AML-193 (cell line): ENCODE data around the gene SOBP.

Experiments used
- DNase-seq, 2 experiments: peaks; one replicate each; lab custom pipeline; 2025; lab: John Stamatoyannopoulos, UW

Gene SOBP

DNA sequence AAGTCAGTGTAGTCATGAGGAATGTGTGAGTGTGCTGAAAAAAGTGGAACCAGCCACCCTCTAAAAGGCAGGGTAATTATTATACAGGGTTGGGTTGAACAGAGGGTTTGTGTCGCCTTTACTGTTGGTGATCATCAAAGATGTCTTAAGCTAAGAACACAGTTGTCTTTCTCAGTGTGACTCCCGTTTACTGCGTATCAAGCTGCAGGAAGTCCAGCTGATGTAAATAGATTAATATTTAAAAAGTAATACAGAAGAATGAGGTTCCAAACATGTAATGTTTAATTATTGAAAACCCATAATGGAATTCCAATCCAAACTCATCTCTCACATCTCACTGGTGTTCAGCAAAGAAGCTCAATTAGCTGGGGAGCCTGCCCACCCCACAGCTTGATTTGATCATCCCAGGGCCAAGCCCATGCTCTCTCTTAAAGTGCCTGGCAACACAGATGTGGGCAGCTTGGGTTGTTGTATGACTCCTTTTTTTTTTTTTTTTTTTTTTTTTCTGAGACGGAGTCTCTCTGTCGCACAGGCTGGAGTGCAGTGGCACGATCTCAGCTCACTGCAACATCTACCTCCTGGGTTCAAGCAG is 127.5 kb downstream of the SOBP start:
- no peak for DNase-seq

DNA sequence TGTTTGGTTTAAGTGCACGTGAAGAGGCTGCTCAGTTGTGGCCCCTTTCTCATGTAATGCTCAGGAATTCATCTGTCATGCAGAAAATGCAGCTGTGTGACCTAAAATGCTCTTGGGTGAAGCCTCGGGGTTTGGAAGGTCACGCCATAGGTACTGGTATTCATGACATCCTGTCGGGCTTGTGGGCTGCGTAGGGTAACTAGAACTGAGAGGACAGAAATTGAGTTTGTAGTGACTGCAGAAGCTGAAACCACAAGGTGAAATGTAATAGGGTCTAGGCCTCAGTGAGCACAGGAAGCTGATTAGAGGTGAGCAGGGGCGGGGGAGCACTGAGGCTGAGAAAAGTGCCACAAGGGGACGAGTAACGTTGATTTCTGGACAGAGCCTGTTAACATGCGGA is 128.8 kb downstream of the SOBP start:
- DNase-seq: no peak

DNA sequence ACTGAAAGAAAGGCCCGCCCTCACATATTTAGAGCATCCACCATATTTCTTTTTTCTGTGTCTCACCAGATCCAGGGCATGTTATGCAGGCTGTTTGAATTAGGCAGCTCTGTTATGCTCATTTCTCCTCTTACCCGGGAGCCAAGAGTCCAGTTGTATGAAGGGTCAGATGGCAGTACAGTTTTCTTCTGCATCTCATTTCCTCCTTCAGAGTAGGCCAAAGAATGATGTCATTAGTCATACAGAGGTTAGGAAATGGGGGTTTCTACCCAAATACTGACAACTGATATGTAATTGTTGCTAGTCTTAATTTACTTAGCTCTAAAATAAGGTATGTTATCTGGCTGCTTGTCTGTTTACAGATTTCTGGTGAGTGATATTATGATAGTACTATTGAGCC is 130.8 kb downstream of the SOBP start:
- DNase-seq: no peak

DNA sequence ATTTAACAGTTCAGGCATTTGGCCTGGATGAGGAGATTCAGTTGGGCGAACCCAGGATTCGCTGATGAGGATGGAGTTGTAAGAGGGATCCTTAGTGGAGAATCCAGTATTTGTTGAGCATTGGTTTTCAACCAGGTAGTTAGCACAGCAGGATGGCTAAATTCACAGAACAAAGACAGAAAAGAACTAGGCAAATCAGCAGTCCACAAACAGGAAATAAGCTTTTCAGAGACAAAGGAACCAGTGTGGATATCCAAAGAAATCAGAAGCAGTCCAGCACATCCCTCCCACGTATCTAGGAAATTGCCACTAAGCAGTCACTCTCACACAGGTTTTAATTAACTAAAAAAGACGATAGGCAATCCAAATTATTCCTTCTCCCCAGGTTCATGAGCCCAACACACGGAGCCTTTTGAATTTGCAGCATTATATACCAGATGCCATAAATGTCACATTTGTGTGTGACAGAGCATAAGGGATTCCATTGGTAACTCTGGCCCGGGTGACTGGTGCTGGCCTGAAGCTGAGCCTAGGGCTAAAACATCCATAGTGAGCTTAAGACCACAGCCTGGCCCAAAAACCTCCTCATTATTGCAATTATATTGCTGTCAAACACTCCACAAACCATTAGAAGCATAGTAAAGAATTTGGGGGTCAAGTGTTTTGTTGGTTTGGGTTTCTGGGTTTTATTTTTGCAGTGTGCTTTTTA is 131.5 kb downstream of the SOBP start:
- no peak for DNase-seq

DNA sequence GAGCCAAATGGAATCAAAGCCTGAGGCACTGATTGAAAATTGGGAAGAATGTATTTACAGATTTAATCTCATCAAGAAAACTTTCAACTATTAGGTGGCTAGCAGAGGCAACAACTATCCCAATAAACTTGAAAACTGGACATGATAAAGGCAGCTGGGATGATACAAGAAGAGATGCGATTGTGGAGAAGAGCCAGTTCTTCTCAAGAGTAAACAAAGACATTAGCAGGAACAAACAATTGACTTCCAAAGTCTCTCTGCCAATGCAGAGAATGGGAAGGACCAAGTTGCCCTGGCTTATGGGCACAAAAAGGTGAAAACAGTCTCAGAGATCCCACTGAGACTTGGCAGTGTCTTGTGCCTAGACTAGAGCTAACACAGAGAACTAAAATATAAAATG is 132.4 kb downstream of the SOBP start:
- no peak for DNase-seq

DNA sequence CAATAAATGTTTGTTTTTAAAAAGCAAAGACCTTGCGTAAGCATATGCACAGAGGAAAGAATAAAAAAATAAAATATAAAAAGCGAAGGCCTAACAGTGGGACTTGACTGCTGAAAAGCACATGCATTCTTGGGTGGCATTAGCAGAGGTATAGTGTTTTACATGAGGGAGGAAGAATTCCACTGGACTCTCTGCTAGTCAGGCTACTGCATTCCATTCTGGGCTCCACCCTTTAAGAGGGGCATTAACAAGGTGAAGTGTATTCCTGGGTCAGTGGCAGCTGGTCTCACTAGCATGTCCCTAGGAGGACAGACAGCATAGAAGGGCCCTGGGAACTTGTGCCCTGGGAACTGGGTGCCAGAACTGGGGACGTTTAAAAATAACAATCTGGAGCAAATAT is 134.1 kb downstream of the SOBP start:
- DNase-seq: no peak

DNA sequence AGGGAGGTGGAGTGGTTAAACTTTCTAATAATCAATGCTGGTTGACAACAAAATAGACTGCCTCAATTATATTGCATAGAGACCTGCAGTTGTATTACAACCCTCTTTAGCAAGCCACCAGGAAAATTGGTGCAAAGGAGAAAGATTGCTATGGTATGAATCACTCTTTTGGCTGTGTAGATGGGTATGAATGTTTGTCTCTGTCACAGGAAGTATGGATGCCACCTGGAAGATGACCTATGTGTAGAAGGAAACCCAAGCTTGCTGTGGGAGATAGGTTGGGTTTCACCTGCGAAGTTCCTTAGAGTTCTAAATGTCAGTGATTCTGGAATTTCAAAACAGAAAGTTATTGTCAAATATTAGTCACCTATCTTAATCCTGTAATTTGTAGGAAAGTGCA is 134.6 kb downstream of the SOBP start:
- DNase-seq: no peak

DNA sequence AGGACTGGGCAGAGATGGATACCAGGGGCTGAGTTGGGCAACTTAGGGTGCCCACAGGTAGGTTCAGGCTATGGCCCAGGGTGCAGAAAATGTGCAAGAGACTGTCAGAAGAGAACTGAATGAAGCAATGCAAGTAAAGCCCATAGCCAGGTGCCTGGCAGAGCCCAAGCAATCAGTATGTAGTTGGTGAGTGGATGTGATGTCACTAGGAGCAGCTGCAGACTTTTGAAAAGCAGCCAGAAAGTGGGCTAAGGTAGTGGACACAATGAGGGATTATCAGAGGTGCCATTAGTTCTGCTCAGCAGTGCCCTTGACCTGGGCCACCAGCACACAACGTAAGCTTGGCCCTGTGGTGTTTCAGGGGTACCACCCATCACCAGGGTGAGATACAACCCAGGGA is 135.3 kb downstream of the SOBP start:
- no peak for DNase-seq

DNA sequence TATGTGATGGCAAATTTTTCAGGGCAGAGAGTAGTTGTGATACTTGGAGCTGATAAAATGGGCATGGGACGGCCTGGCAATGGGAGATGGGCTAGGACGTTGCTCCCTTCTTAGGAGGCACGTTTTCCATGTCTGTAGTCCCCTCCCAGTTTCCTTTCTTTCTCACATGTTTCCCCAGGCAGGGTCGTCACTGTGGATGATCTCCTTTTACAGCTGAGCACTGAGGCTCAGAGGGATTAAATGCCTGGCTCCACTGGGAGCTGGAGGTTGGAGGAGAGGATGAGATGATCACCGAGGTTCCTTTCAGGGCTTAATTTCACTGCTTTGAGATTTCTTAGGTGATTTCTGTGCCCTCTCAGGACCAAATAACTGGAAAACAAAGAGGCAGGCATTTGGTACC is 136.7 kb downstream of the SOBP start:
- no peak for DNase-seq

DNA sequence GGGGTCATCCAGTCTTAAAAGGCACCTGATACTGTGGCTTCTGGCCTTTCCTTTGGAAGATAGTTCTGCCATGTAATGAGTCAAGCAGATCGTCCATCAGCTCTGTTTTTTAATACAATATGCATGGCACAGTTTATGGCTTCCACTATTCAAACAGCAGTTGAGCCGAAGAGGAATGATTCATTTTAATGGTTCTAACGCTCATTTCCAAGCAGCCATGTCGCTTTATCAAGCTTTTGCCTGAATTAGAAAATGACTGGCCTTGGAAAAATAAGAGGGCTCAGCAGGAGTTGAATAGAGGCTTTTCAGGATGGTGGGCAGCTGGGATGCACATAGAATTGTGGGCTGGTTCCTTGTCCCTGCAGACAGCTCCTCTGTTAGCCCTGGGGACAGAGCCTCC is 138.1 kb downstream of the SOBP start:
- no peak for DNase-seq

DNA sequence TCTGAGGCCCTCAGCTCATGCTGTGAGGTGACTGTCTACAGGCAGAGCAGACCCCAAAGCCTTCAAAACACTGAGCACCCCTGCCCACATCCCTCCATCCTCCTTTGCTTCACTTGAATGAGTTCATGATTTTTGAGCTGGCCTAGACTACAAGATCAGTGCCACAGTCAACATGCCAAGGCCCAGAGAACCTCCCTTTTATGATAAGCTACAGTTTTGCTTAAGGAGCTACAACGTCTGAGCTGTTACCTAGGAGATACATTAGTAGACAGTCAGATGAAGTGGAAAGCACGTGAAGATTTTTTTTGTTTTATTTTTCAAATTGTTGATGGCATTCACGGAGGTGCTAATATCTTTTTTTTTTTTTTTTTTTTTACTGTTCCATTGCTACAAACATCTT is 139.0 kb downstream of the SOBP start:
- no peak for DNase-seq

DNA sequence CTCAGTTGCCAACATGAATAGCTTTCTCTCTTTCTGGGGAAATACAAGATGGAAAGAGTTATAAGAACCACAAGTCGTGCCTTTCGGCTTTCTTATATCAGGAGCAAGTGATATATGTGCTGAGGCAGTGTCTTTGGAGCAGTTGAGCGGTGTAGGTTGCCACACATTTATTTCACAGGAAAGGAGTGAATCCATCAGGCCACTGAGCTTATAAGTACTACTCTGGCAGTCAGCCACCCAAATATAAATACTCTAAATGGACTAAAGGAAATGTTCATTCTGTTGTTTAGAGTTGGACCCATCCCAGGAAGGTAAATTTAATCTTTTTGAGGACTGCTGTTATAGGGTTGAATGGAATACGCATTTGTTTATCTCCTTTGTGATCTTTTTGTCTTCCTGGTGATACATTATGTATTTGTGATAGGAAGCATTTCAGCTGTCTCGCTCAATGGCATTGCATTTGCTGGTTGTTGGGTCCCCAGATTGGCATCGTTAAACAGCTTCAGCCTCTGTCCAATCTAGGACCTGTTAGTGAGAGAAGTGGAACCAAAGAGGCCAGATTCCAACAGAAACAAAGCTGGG is 139.7 kb downstream of the SOBP start:
- DNase-seq: no peak

DNA sequence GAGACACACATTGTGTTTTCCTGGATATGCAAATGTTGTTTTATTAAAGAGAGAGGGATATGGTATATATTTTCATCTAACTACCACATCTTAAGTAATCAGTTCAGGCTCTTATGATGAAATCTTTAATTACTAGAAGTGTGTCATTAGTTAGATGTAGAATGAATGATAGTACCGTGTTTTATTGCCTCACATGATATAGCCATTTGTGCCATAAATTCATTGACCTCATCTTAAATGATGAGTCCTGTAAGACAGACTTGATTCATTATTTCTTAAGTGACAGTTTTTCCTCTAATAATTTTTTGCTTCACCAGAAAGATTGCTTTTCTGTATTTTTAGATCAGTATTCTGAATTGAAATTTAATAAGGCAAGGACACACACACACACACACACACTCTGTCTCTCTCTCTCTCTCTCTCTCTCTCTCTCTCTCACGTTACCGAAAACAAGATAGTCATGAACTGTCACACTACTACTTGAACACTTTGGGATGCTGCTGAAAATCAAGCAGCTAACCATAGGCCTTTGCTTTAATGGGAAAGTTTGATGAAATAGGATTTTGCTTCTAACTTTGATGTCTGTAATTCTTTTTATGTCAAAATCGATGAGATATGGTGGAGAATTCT is 140.5 kb downstream of the SOBP start:
- DNase-seq: no peak

DNA sequence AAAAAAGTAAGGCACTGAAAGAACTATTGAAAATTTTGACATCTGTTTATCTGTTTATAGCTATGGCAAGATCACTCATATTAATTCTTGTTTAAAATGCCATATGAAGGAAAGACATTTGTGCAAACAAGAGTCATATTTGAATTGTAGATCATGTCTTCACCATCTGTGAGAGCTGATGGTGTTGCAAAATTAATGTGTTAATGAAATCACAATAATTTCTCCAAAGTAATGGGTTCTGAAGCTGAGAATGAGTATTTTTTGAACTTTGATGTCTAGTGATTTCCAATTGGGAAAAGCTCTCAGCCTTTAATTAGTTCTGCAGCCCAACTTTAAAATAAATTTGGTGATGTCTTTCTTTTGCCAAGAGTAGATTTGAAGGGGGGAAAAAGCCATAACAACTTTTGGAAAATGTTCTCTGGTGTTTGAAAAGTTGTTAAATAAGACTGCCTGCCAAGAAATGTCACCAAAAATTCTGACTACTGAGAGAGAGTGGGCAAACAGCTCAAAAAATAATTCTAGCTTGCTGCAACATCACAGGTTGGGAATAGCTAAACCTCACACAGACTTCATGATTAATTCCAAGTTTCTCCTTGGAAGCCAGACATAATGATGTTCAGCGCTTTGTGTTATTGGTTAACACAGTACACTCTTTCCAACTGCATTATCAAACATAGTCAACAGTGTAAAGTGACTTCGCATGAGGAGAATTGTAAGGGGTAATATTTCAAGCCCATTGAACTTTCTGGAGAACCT is 142.6 kb downstream of the SOBP start:
- no peak for DNase-seq

DNA sequence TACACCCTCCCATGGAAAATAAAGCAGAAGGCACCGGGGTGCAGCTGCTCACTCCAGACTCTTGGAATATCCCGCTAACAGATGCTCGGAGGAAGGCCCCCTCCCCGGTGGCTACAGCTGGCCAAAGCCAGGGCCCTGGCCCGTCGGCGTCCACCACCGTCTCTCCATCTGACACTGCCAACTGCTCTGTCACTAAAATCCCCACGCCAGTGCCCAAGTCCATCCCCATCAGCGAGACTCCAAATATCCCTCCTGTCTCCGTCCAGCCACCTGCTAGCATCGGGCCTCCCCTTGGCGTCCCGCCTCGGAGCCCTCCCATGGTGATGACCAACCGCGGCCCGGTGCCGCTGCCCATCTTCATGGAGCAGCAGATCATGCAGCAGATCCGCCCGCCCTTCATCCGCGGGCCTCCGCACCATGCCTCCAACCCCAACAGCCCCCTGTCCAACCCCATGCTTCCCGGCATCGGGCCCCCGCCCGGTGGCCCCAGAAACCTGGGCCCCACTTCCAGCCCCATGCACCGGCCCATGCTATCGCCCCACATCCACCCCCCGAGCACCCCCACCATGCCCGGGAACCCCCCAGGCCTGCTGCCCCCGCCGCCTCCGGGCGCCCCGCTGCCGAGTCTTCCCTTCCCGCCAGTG is 143.9 kb downstream of the SOBP start:
- no peak for DNase-seq

DNA sequence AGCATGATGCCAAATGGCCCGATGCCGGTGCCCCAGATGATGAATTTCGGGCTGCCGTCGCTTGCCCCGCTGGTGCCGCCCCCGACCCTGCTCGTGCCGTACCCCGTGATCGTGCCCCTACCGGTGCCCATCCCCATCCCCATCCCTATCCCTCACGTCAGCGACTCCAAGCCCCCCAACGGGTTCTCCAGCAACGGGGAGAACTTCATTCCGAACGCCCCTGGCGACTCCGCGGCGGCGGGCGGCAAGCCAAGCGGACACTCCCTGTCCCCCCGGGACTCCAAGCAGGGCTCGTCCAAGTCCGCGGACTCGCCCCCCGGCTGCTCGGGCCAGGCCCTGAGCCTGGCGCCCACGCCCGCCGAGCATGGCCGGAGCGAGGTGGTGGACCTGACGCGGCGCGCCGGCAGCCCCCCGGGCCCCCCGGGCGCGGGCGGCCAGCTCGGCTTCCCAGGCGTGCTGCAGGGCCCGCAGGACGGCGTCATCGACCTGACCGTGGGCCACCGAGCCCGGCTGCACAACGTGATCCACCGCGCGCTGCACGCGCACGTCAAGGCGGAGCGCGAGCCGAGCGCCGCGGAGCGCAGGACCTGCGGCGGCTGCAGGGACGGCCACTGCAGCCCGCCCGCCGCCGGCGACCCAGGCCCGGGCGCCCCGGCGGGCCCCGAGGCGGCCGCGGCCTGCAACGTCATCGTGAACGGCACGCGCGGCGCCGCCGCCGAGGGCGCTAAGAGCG is 144.6 kb downstream of the SOBP start:
- DNase-seq: no peak

DNA sequence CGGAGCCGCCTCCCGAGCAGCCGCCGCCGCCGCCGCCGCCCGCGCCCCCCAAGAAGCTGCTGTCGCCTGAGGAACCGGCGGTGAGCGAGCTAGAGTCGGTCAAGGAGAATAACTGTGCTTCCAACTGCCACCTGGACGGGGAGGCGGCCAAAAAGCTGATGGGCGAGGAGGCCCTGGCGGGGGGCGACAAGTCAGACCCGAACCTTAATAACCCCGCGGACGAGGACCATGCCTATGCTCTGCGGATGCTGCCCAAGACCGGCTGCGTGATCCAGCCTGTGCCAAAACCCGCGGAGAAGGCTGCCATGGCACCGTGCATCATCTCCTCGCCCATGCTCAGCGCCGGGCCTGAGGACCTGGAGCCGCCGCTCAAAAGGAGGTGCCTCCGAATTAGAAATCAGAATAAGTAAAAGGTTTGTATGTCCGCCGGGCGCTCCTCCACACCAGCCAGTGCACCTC is 145.2 kb downstream of the SOBP start:
- DNase-seq: no peak

DNA sequence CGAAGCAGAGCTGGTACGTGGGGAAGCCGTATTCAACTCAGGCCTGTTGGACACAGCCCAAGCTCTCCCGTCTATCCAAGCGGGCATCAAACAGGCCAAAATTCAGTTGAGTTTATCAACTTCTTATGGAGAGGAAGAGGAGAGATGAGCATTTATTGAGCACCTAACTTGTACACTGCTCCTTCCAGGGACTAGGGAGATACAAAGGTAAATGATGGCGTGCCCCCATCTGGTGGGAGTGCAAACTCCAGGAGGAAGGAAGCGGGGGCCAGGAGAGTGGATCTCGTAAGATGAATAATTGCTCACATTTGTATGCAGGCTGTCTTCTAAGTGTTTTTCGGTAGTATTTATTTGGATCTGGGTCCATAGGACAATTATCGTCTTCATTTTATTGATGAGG is 146.6 kb downstream of the SOBP start:
- DNase-seq: no peak

DNA sequence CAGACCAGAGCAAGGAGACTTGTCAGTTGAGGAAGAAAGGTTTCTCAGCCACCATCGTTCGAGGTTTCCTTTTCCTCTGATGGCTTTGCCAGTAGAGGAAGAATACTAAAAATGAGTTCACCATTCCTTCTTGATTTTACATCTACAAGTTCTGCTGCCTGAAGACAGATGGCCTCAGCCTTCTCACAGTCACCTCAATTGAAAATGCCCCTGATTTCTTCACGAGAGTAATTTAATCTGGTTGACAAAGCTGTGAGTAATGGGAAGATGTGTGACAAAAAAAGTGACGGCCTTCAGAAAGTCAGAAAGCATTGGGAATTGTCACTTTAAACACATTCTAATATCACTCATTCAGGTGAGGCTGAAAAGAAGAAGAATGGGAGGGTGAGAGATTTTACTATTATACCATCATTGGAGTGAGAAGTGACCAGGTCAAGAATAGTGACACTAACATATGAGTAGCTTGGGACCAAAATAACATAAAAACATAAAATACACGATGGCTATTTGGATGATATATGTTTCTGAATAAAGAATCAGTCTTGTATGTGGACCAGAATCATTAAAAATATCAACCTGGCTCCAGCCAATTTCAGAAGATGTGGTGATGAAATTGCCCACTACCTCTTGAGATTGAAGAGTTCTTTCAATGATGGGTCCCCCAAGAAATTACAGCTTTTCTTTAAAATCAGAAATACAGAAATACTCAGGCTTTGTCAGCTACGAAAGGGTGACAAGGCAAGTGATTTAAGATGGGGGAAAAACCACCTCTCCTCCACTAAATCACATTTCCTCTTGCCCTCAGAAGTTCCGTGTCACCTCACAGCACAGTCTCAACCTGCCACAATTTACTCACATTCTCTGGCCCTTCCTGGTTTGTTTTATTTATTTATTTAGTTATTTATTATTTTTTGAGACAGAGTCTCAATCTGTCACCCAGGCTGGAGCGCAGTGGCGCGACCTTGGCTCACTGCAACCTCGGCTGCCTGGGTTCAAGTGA is 147.7 kb downstream of the SOBP start:
- no peak for DNase-seq

DNA sequence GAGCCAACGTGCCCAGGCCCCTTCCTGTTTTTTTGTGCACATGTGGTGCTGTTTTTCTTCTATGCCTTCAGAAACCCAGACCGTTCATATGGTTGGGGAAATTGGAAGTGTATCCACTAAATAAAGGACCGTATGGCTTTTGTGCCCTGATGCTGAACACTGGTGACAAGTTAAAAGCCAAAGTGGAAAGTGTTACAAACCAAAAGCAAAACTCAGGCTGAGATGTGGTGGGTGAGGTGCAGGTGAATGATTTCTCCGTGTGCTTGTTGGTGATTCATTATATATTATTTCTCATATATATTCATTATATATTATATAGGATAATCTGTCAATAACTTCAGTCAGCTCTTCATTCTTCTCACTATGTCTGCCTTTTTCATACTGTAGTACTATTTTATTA is 148.6 kb downstream of the SOBP start:
- no peak for DNase-seq
